IPS-NIHi7 (cell line): ENCODE results near the gene ZNF888.
"Not testable (repeated sequence)": the region's sequence is repeated elsewhere in the genome, so short reads cannot be mapped to it uniquely, and the experiment has no call there.

Experiments
- DNase-seq: peaks from one replicate; pipeline ENCODE4 v3.0.0; 2012; ENCODE audit warnings: mixed read lengths; ENCODE audit errors: extremely low spot score

The ZNF888 gene

DNA sequence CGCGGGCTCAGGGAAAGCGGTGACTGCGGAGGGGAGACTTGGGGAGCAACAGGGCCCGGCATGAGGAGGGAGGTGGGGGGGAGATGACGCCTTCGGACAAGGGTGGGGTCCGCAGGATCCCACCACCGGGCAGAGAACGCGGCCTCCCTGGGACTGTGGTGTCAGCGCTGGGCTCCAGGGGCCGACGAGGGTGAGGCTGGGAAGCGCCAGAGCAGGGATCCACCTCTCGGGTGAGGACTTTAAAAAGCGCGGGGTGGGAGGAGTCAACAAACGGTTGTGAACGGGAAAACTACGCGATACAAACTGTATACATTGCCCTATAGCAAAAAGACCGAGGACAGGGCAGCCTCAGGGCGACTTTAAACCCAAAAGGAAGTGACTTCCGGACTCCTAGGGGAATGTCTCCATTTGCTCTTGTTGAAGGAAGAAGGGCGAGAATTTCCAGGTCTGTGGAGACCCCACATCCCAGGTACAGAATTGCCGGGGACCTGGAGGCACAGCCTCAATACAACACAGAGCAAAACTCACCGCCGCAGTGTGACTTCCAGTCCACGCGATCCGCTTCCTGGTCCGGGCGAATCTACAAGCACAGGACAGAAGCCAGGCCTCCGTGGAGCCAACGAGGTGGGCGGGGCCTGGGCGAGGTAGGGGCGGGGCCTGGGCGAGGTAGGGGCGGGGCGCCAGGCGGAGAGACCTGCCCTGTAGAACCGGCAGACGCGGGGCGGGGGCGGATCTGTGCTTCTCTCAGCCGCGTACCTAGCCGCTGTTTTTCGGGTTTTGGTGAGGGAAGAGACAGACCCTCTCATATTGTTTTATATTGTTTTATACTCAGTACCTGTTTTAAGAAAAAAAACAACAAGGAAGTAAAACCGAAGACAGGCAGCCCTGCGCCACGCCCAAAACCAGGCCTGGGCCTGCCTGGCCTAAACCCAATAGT, at the start of gene ZNF888:
TSS of gene ZNF888 (minus strand) at position 588 of the 937 bp plus-strand sequence. CDS start 5,555 bp downstream, outside the sequence.
- DNase-seq, result peak; percentile 94

DNA sequence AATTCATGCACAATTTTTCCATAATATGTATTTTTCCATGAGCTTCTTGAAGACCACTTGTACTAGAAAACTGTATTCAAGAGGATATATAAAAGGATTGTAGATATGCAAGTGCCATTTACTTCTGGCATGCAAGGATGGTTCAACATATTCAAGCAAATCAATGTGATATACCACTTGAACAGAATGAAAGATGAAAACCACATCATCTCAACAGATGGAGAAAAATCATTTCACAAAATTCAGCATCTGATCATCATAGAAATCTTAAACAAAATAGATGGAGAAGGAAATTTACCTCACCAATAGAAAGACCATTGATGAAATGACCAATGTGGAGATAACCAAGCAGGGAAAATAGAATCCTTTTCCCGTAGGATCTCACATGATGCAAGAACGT, 44.5 kb upstream of the ZNF888 start:
- DNase-seq, result no peak

DNA sequence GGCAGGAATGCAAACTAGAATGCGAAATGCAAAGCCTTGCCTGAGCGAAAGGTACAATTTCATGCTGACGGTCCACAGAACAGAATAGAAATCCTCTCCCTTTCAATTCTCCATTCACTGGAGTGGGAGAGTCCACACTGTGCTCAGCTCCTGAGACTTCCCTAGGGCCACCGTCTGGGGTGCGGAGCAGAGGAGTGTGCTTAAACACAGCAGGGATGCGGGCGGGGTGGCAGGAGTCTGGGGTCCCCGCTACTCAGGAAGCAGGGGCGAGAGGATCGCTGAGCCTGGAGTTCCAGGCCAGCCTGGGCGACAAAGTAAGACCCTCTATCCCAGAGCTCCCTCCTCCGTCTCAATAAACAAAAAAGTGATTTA, 40.0 kb upstream of the ZNF888 start:
- DNase-seq, result peak; percentile 33

GRCh38 chr19:52962394-52963246, 39.4 kb upstream of the ZNF888 start, which contains the start of gene ZNF816:
ZNF816 (minus strand) TSS chr19:52962881; CDS start chr19:52956089, 6,792 bp downstream.
- DNase-seq, result peak; percentile 99

GRCh38 chr19:52961981-52962380, 38.8 kb upstream of the ZNF888 start:
- DNase-seq, result no peak

- no peak for DNase-seq
Measured at GRCh38 chr19:52959613-52960295, 36.5 kb upstream of the ZNF888 start.

GRCh38 chr19:52957591-52957990, 34.4 kb upstream of the ZNF888 start:
- DNase-seq, result no peak

DNA sequence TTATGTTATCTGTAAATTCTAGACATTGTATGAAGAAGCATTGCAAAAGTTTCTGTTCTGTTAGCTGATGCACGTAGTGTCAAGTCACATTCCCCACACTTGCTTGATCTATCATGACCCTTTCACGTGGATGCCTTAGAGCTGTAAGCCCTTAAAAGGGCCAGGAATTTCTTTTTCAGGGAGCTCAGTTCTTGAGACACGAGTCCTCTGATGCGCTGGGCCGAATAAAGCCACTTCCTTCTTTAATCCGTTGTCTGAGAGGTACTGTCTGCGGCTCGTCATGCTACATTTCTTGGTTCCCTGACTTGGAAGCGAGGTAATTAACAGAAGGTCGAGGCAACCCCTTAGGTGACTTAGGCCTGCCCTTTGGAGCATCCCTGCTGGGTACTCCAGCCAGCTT, 33.7 kb upstream of the ZNF888 start:
- no peak for DNase-seq

GRCh38 chr19:52949422-52949821, 26.2 kb upstream of the ZNF888 start:
- DNase-seq, result no peak

DNA sequence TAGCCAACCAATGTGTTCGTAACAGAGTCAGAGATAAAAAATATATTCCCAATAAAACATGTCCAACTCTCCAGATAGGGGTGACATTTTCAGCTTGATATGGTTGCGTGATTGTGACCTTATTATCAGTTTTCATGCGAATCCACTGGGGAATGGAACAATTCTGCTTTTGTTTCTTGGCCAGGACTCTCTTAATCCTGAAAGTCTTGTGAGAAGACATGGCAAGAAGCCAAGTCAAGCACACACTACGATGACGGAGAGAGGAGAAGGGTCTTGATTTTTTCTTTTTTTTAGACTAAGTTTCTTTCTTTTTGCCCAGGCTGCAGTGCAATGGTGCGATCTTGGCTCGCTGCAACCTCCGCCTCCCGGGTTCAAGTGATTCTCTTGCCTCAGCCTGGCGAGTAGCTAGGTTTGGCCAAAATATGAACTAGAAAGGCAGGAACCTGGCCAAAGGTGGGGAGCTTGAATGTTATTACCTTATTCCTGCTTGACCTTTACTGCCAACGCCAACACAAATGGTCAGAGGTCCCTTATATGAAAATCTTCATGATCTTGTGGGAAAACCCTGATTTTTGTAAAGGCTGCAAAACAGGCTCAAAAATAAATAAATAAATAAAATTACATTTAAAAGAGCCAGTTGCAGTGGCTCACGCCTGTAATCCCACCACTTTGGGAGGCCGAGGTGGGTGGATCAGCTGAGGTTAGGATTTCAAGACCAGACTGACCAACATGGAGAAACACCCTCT, 25.0 kb upstream of the ZNF888 start:
- DNase-seq, result no peak

- peak; percentile 96 for DNase-seq
Measured at GRCh38 chr19:52946322-52947310, 23.4 kb upstream of the ZNF888 start.

GRCh38 chr19:52945652-52946321, 22.6 kb upstream of the ZNF888 start:
- DNase-seq, result no peak

- not testable (repeated sequence) for DNase-seq
Measured at GRCh38 chr19:52944703-52945493, 21.7 kb upstream of the ZNF888 start.

- DNase-seq, result no peak
Measured at GRCh38 chr19:52943884-52944643, 20.8 kb upstream of the ZNF888 start.

- DNase-seq, result no peak
Measured at GRCh38 chr19:52943134-52943883, 20.1 kb upstream of the ZNF888 start.

GRCh38 chr19:52942386-52943133, 19.3 kb upstream of the ZNF888 start:
- DNase-seq, result peak; percentile 77
